Endodermal cell (in vitro differentiated cells): ENCODE measurements around the gene TMEM165. TPM values are rescaled to one million over a fixed set of nuclear protein-coding genes. Genes with fewer than 3 reads are reported as not detected.

Source experiments
- DNase-seq: peaks from one replicate; pipeline ENCODE4 v3.0.0-alpha.2; 2017
- H3K27ac ChIP-seq: 2 replicates; pipeline ENCODE4 v1.5.1; 2013; ENCODE audit warnings: mild to moderate bottlenecking, low read depth, low read length, moderate library complexity
- H3K27me3 ChIP-seq: 2 replicates; pipeline ENCODE4 v1.6.1; 2013; ENCODE audit warnings: mild to moderate bottlenecking, low read length, moderate library complexity; ENCODE audit not compliant: insufficient read depth, control insufficient read depth, poor library complexity, severe bottlenecking
- H3K36me3 ChIP-seq: 2 replicates; pipeline ENCODE4 v1.7.0; 2013; ENCODE audit warnings: mild to moderate bottlenecking, low read length, moderate library complexity; ENCODE audit not compliant: control insufficient read depth, insufficient read depth
- H3K4me1 ChIP-seq: one replicate; pipeline ENCODE4 v1.7.0; 2013; ENCODE audit warnings: low read length; ENCODE audit not compliant: control insufficient read depth, insufficient read depth
- H3K4me3 ChIP-seq: 2 replicates; pipeline ENCODE4 v1.5.1; 2013; ENCODE audit warnings: mild to moderate bottlenecking, low read length, moderate library complexity
- H3K9ac ChIP-seq: 2 replicates; pipeline ENCODE4 v1.6.1; 2013; ENCODE audit warnings: mild to moderate bottlenecking, low read length, moderate library complexity; ENCODE audit not compliant: poor library complexity, severe bottlenecking; ENCODE audit errors: extremely low read depth
- H3K9me3 ChIP-seq: 2 replicates; pipeline ENCODE4 v1.6.1; 2013; ENCODE audit warnings: mild to moderate bottlenecking, low read length, moderate library complexity; ENCODE audit not compliant: control insufficient read depth
- H3K27ac Mint-ChIP-seq: 2 replicates; pipeline ENCODE4 v1.8.0; 2020; ENCODE audit warnings: mixed read lengths
- H3K27me3 Mint-ChIP-seq: 2 replicates; pipeline ENCODE4 v1.8.0; 2021; ENCODE audit warnings: mild to moderate bottlenecking, mixed read lengths; ENCODE audit not compliant: insufficient read depth
- H3K36me3 Mint-ChIP-seq: 2 replicates; pipeline ENCODE4 v1.8.0; 2020; ENCODE audit warnings: low read depth, mixed read lengths
- H3K4me1 Mint-ChIP-seq: 2 replicates; pipeline ENCODE4 v1.8.0; 2020; ENCODE audit warnings: mixed read lengths
- H3K4me3 Mint-ChIP-seq: 2 replicates; pipeline ENCODE4 v1.8.0; 2020; ENCODE audit warnings: mild to moderate bottlenecking, moderate library complexity, mixed read lengths
- H3K9me3 Mint-ChIP-seq: 2 replicates; pipeline ENCODE4 v1.8.0; 2020; ENCODE audit warnings: mild to moderate bottlenecking, mixed read lengths
- CTCF ChIP-seq: fragments of 200-600 bp; sonication (generic); conservative IDR thresholded peaks from 2 replicates; pipeline ENCODE4 v1.5.0; 2021; ENCODE audit warnings: antibody characterized with exemption, mild to moderate bottlenecking
- WGBS, 2 experiments: methylation state at CpG; one replicate each; pipeline versions ENCODE4 v1.1.5 to v1.1.7; 2013; ENCODE audit warnings: missing lambda C conversion rate in 2 of 2, mixed read lengths in 1 of 2; ENCODE audit not compliant: insufficient coverage in 1 of 2, insufficient read length in 1 of 2; 5-methylcytosine and 5-hydroxymethylcytosine counted together
- total RNA-seq, 2 donors: library from RNA; stranded (reverse); fragmentation: NEBNext Ultra II Directional in 1 of 2; extraction: Animal tissue kit (Norgen Biotek cat#: 25700) in 1 of 2; gene quantifications; 2 replicates in 1 of 2; 3 replicates in 1 of 2; pipeline ENCODE4 v1.2.1, GENCODE V29; 2021

Gene TMEM165
- total RNA-seq, 2 donors from 2014 or later: 90.5 to 100 TPM

- WGBS, 2 experiments: 100% methylated on average over 2 of the region's 2 CpGs; no CpG with 5 or more reads in 1 of the 2 experiments
- TF ChIP-seq CTCF: no peak
- H3K36me3 Mint-ChIP-seq: peaks cover 46% of the 10 kb centered on the region
- Histone ChIP-seq H3K4me3 (no peak overlapping the region), H3K27me3 (no peaks in the 10 kb centered on the region), H3K27ac (no peak overlapping the region), H3K36me3 (peaks cover 71% of the 10 kb centered on the region), H3K4me1 (no peaks in the 10 kb centered on the region), H3K9ac (no peak overlapping the region), H3K9me3 (no peaks in the 10 kb centered on the region)
- no peak for DNase-seq
- no peaks in the 10 kb centered on the region for H3K4me1 Mint-ChIP-seq
- H3K4me3 Mint-ChIP-seq: no peak overlapping the region
- H3K9me3 Mint-ChIP-seq: no peaks in the 10 kb centered on the region
- H3K27ac Mint-ChIP-seq: no peak overlapping the region
- H3K27me3 Mint-ChIP-seq: no peaks in the 10 kb centered on the region
These were observed 50.3 kb downstream of the TMEM165 start for GRCh38 chr4:55445921-55446577.

GRCh38 chr4:55446578-55446922 is 50.8 kb downstream of the TMEM165 start:
- Histone ChIP-seq H3K4me3 (no peak overlapping the region), H3K9me3 (no peaks in the 10 kb centered on the region), H3K9ac (no peak overlapping the region), H3K27me3 (no peaks in the 10 kb centered on the region), H3K36me3 (peaks cover 72% of the 10 kb centered on the region), H3K4me1 (no peaks in the 10 kb centered on the region), H3K27ac (no peak overlapping the region)
- H3K27me3 Mint-ChIP-seq: no peaks in the 10 kb centered on the region
- no peak overlapping the region for H3K27ac Mint-ChIP-seq
- H3K4me3 Mint-ChIP-seq: no peak overlapping the region
- DNase-seq: no peak
- no peaks in the 10 kb centered on the region for H3K4me1 Mint-ChIP-seq
- peaks cover 45% of the 10 kb centered on the region for H3K36me3 Mint-ChIP-seq
- no peak for TF ChIP-seq CTCF
- no peaks in the 10 kb centered on the region for H3K9me3 Mint-ChIP-seq
- 100% methylated on average over 1 of the region's 1 CpG; no CpG with 5 or more reads in 1 of the 2 experiments for WGBS, 2 experiments

GRCh38 chr4:55447108-55447708 is 51.5 kb downstream of the TMEM165 start:
- Mint-ChIP-seq H3K36me3 (peaks cover 45% of the 10 kb centered on the region), H3K9me3 (no peaks in the 10 kb centered on the region), H3K27ac (no peak overlapping the region), H3K4me3 (no peak overlapping the region), H3K27me3 (no peaks in the 10 kb centered on the region), H3K4me1 (no peaks in the 10 kb centered on the region)
- Histone ChIP-seq H3K9me3 (no peaks in the 10 kb centered on the region), H3K9ac (no peak overlapping the region), H3K4me3 (no peak overlapping the region), H3K27ac (no peak overlapping the region), H3K4me1 (no peaks in the 10 kb centered on the region), H3K36me3 (peaks cover 73% of the 10 kb centered on the region), H3K27me3 (no peaks in the 10 kb centered on the region)
- no peak for DNase-seq
- 92 to 98% methylated on average over 4 to 7 of the region's 9 CpGs for whole genome bisulfite sequencing, 2 experiments
- TF ChIP-seq CTCF: no peak
